Astrocyte of the cerebellum (primary cell): Measurements from ENCODE around the gene PTTG2.

Experiments
- DNase-seq: peaks from one replicate; pipeline ENCODE4 v3.0.0-alpha.2; 2011; ENCODE audit warnings: low read depth
- H3K4me3 ChIP-seq: 2 replicates; pipeline ENCODE4 v1.5.1; 2011; ENCODE audit warnings: mild to moderate bottlenecking, low read depth, low read length, moderate library complexity
- in situ Hi-C: cut with HindIII; loops from 2 replicates; pipeline ENCODE4 v1.10.0; 2017; ENCODE audit warnings: low sequenced_read_pairs
- TF ChIP-seq, protein P1 (sequence below): IDR thresholded peaks from 2 replicates; pipeline ENCODE4 v1.5.1; 2012; ENCODE audit warnings: low read length, low read depth, moderate library complexity, mild to moderate bottlenecking; ENCODE audit errors: missing control alignments

PTTG2 gene

GRCh38 chr4:37938208-37938607 is 22.0 kb upstream of the PTTG2 start:
- TF ChIP-seq, protein P1, sequence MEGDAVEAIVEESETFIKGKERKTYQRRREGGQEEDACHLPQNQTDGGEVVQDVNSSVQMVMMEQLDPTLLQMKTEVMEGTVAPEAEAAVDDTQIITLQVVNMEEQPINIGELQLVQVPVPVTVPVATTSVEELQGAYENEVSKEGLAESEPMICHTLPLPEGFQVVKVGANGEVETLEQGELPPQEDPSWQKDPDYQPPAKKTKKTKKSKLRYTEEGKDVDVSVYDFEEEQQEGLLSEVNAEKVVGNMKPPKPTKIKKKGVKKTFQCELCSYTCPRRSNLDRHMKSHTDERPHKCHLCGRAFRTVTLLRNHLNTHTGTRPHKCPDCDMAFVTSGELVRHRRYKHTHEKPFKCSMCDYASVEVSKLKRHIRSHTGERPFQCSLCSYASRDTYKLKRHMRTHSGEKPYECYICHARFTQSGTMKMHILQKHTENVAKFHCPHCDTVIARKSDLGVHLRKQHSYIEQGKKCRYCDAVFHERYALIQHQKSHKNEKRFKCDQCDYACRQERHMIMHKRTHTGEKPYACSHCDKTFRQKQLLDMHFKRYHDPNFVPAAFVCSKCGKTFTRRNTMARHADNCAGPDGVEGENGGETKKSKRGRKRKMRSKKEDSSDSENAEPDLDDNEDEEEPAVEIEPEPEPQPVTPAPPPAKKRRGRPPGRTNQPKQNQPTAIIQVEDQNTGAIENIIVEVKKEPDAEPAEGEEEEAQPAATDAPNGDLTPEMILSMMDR, result no peak
- H3K4me3 ChIP-seq, result no peak overlapping the region
- DNase-seq, result no peak
- in situ Hi-C loops, result no loop called here

DNA sequence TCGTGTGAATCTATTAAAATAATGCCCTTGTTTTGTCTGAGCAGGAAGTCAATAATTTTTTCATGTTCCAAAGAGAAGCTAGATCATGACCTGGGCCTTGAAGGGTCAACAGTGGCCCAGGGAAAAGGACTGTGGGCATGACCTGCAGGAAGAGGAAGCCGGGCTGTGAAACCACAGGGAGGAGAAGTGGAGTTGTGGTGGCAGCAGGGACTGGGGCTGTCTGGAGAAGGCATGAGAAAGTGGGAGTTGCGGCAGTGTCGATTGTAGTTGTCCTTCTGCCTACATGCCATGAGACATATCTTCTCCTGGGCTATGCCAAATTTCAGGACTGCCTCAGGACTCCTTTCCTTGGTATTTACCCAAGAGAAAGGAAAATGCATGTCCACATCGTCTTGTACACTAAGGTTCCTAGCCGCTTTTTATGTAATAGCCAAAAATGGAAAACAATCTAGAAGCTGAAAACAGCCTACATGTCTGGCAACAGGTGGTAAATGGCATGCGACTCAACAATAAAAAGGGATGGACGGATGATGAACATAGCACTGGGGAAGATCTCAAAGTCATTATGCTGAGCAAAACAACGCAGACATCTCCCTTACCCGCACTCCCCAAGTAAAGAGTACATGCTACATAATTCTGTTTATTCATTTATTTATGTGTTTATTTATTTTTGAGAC is 13.6 kb upstream of the PTTG2 start:
- in situ Hi-C loops, result no loop called here
- no peak for DNase-seq
- TF ChIP-seq, protein P1, result no peak
- no peak overlapping the region for H3K4me3 ChIP-seq

DNA sequence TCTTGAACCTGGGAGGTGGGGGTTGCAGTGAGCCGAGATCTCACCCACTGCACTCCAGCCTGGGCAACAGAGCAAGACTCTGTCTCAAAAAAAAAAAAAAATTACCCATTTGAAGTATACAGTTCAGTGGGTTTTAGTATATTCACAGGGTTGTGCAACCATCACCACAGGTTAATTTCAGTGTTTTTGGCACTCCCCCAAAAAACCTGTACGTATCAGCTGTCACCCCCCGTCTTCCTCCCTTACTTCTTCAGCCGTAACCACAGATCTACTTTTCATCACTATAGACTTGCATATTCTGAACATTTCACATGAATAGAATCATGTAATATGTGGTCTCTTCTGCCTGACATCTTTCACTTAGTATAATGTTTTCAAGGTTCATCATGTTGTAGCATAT is 11.7 kb upstream of the PTTG2 start:
- H3K4me3 ChIP-seq, result no peak overlapping the region
- TF ChIP-seq, protein P1, result no peak
- in situ Hi-C loops, result no loop called here
- no peak for DNase-seq

DNA sequence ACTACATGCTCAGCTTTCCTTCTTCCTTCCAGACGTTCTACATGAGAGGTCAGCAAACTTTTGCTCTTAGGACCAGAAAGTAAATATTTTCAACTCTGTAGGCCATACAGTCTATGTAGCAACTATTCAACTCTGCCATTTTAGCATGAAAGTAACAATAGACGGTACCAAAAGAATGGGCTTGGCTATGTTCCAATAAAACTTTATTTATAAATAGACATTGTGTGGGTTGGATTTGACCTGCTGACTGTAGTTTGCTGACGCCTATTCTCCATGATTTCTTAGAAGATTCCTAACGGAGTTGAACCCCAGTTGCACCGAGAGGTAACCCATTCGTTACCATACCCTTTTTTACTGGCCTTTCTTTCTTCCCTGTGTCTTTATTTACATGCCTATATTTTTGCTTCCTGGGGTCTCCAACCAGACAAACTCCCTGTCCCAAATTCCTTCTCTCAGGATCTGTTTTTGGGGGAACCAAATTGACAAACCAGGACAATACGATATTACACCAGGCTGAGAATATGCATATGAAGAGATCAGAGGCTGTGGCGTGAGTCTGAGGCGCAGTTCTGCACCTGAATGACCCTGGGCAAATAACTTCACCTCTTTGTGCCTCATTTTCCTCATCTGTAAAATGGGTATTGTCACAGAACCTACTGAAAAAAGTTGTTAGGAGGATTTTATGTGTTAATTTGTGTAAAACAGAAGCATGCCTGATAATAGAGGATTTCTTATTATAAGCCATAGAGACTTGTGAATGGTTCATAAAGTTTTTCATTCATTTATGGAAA is 10.4 kb upstream of the PTTG2 start:
- no peak for DNase-seq
- in situ Hi-C loops, result no loop called here
- no peak overlapping the region for H3K4me3 ChIP-seq
- TF ChIP-seq, protein P1, result no peak

- in situ Hi-C loops, result no loop called here
- TF ChIP-seq, protein P1, result no peak
- no peak for DNase-seq
- no peak overlapping the region for H3K4me3 ChIP-seq
These were observed 8.5 kb upstream of the PTTG2 start for GRCh38 chr4:37951461-37952352.

DNA sequence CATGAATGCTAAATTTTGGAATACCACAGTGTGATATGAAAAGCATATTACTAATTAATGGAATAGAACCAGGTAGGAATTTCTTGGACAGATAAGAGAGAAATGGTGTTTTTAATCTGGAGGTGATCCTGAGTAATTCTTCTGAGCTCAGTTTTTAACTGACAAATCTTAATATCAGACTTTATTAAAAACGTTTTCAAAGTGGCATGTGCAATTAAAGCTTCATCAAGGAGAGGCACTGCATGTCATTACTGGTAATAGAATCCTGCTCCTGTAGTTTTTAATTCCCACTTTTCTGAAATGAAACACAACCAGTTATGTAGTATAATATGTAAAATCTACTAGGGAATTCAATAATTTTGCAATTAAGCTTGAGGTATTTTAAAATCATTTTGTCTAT is 7.0 kb upstream of the PTTG2 start:
- DNase-seq, result no peak
- TF ChIP-seq, protein P1, result no peak
- in situ Hi-C loops, result no loop called here
- H3K4me3 ChIP-seq, result no peak overlapping the region
